Muscle layer of duodenum (tissue), 2 donors: ENCODE data around the gene SETBP1.
A peak's percentile ranks its signal among the peaks of the same experiment; 100 is the strongest.

Experiments used
- H3K27ac ChIP-seq: one replicate; pipeline ENCODE4 v1.7.0; 2013; ENCODE audit warnings: mild to moderate bottlenecking, low read length
- H3K27me3 ChIP-seq: one replicate; pipeline ENCODE4 v1.7.0; 2013; ENCODE audit warnings: low read depth, mild to moderate bottlenecking, control low read depth, low read length
- H3K36me3 ChIP-seq, 2 donors: one replicate each; pipeline ENCODE4 v1.7.0; 2013; ENCODE audit warnings: low read length in 2 of 2, control low read depth in 1 of 2, mild to moderate bottlenecking in 1 of 2; ENCODE audit not compliant: insufficient read depth in 2 of 2, control insufficient read depth in 1 of 2
- H3K4me1 ChIP-seq, 2 donors: one replicate each; pipeline ENCODE4 v1.7.0; 2013; ENCODE audit warnings: low read length in 2 of 2, mild to moderate bottlenecking in 2 of 2, control low read depth in 1 of 2, moderate library complexity in 1 of 2; ENCODE audit not compliant: insufficient read depth in 2 of 2, control insufficient read depth in 1 of 2
- H3K4me3 ChIP-seq, 2 donors: one replicate each; pipeline ENCODE4 v1.7.0; 2013; ENCODE audit warnings: low read length in 2 of 2, low read depth in 1 of 2, mild to moderate bottlenecking in 1 of 2
- H3K9me3 ChIP-seq, 2 donors: one replicate each; pipeline ENCODE4 v1.7.0; 2013; ENCODE audit warnings: low read length in 2 of 2, control low read depth in 1 of 2, mild to moderate bottlenecking in 1 of 2; ENCODE audit not compliant: control insufficient read depth in 1 of 2
- donor health status: healthy.

Gene SETBP1

GRCh38 chr18:45050712-45051601, 370.3 kb downstream of the SETBP1 start:
- H3K36me3 ChIP-seq, result no peaks in the 10 kb centered on the region
- H3K4me3 ChIP-seq, result no peak overlapping the region
- H3K27ac ChIP-seq, result peak overlapping the region; percentile 7
- H3K9me3 ChIP-seq, result no peaks in the 10 kb centered on the region
- H3K4me1 ChIP-seq, result peaks cover 0 to 8% of the 10 kb centered on the region in 2 donors
- no peaks in the 10 kb centered on the region for H3K27me3 ChIP-seq

GRCh38 chr18:45054636-45055035, 373.9 kb downstream of the SETBP1 start:
- Histone ChIP-seq H3K27ac (no peak overlapping the region), H3K4me1 (peaks cover 0 to 15% of the 10 kb centered on the region in 2 donors), H3K4me3 (no peak overlapping the region), H3K27me3 (no peaks in the 10 kb centered on the region), H3K9me3 (no peaks in the 10 kb centered on the region), H3K36me3 (no peaks in the 10 kb centered on the region)

- H3K27ac ChIP-seq, result no peak overlapping the region
- H3K4me1 ChIP-seq, result peaks cover 0 to 10% of the 10 kb centered on the region in 2 donors
- H3K9me3 ChIP-seq, result no peaks in the 10 kb centered on the region
- H3K27me3 ChIP-seq, result no peaks in the 10 kb centered on the region
- no peaks in the 10 kb centered on the region for H3K36me3 ChIP-seq
- no peak overlapping the region for H3K4me3 ChIP-seq
Measured at GRCh38 chr18:45055811-45056210, 375.1 kb downstream of the SETBP1 start.

- Histone ChIP-seq H3K4me1 (peaks cover 0 to 7% of the 10 kb centered on the region in 2 donors), H3K9me3 (no peaks in the 10 kb centered on the region), H3K27ac (no peak overlapping the region), H3K36me3 (peaks cover 0 to 5% of the 10 kb centered on the region in 2 donors), H3K27me3 (no peaks in the 10 kb centered on the region), H3K4me3 (no peak overlapping the region)
Measured at GRCh38 chr18:45056926-45057325, 376.2 kb downstream of the SETBP1 start.

- H3K4me3 ChIP-seq, result no peak overlapping the region
- no peak overlapping the region for H3K27ac ChIP-seq
- H3K36me3 ChIP-seq, result peaks cover 0 to 11% of the 10 kb centered on the region in 2 donors
- H3K9me3 ChIP-seq, result no peaks in the 10 kb centered on the region
- no peaks in the 10 kb centered on the region for H3K27me3 ChIP-seq
- peaks cover 0 to 7% of the 10 kb centered on the region in 2 donors for H3K4me1 ChIP-seq
Measured at GRCh38 chr18:45057955-45058600, 377.4 kb downstream of the SETBP1 start.

- H3K4me3 ChIP-seq, result no peak overlapping the region
- peaks cover 0 to 13% of the 10 kb centered on the region in 2 donors for H3K36me3 ChIP-seq
- no peaks in the 10 kb centered on the region for H3K27me3 ChIP-seq
- H3K27ac ChIP-seq, result no peak overlapping the region
- no peaks in the 10 kb centered on the region for H3K9me3 ChIP-seq
- H3K4me1 ChIP-seq, result peaks cover 0 to 7% of the 10 kb centered on the region in 2 donors
Measured at GRCh38 chr18:45059695-45060094, 379.0 kb downstream of the SETBP1 start.

GRCh38 chr18:45060102-45060501, 379.4 kb downstream of the SETBP1 start:
- no peak overlapping the region for H3K27ac ChIP-seq
- no peaks in the 10 kb centered on the region for H3K27me3 ChIP-seq
- H3K4me1 ChIP-seq, result peaks cover 0 to 7% of the 10 kb centered on the region in 2 donors
- no peaks in the 10 kb centered on the region for H3K9me3 ChIP-seq
- peaks cover 0 to 13% of the 10 kb centered on the region in 2 donors for H3K36me3 ChIP-seq
- no peak overlapping the region for H3K4me3 ChIP-seq

- H3K4me1 ChIP-seq, result peaks cover 0 to 7% of the 10 kb centered on the region in 2 donors
- H3K36me3 ChIP-seq, result peaks cover 0 to 13% of the 10 kb centered on the region in 2 donors
- H3K27ac ChIP-seq, result no peak overlapping the region
- no peaks in the 10 kb centered on the region for H3K27me3 ChIP-seq
- no peaks in the 10 kb centered on the region for H3K9me3 ChIP-seq
- H3K4me3 ChIP-seq, result no peak overlapping the region
Measured at GRCh38 chr18:45061359-45061758, 380.7 kb downstream of the SETBP1 start.

GRCh38 chr18:45063246-45064038, 382.8 kb downstream of the SETBP1 start:
- Histone ChIP-seq H3K4me3 (no peak overlapping the region), H3K4me1 (no peaks in the 10 kb centered on the region), H3K27ac (no peak overlapping the region), H3K27me3 (no peaks in the 10 kb centered on the region), H3K36me3 (peaks cover 0 to 13% of the 10 kb centered on the region in 2 donors), H3K9me3 (no peaks in the 10 kb centered on the region)

GRCh38 chr18:45066210-45066609, 385.5 kb downstream of the SETBP1 start:
- Histone ChIP-seq H3K9me3 (no peaks in the 10 kb centered on the region), H3K36me3 (peaks cover 0 to 13% of the 10 kb centered on the region in 2 donors), H3K27ac (no peak overlapping the region), H3K4me3 (no peak overlapping the region), H3K27me3 (no peaks in the 10 kb centered on the region), H3K4me1 (no peaks in the 10 kb centered on the region)

GRCh38 chr18:45066886-45067285, 386.2 kb downstream of the SETBP1 start:
- no peaks in the 10 kb centered on the region for H3K9me3 ChIP-seq
- peaks cover 0 to 8% of the 10 kb centered on the region in 2 donors for H3K36me3 ChIP-seq
- H3K27me3 ChIP-seq, result no peaks in the 10 kb centered on the region
- H3K4me1 ChIP-seq, result no peaks in the 10 kb centered on the region
- H3K27ac ChIP-seq, result no peak overlapping the region
- no peak overlapping the region for H3K4me3 ChIP-seq
